Head of caudate nucleus (tissue), 42 donors: ENCODE results near the gene ATXN1.
A peak's percentile ranks its signal among the peaks of the same experiment; 100 is the strongest.
"Not testable (repeated sequence)": the region's sequence is repeated elsewhere in the genome, so short reads cannot be mapped to it uniquely, and the experiment has no call there.

Source experiments
- DNase-seq, 42 donors: peaks; one replicate each; pipeline versions ENCODE4 v3.0.0 to v3.0.0-alpha.2; 2020 to 2021; ENCODE audit warnings: mixed read lengths in 7 of 42
- intact Hi-C: fragments of 100-400 bp; cut with DNase I; formaldehyde crosslinking; loops from one replicate; pipeline ENCODE4 v1.15.0; 2022

The ATXN1 gene

DNA sequence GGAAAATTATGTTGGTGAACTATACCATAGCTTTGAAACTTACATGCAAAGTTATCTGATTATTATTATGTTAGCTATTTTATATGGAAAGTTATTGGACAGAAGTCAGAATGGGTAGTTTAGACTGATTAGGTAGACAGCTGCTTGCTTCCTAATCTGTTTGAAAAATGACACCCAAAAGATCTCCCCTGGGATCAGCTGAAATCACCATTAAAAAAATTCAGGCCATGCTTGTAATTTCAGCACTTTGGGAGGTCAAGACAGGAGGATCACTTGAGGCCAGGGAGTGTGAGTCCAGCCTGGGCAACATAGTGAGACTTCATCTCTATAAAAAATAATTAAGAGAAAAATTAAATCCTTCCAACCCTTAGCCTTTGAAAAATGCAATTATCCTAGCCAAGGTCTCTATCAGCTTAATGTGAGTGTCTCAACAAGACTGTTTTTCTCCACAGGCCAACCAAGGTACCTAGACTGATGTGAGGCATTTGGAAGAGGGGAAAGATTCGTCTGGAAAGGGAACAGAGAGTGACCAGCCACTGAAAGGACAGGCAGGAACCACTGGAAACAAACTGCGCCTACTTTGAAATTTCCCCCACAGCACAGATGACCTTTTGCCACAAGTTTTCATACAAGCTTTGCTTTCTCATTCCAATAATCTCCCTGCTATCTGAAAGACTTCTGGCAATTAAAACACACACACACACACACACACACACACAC lies 290.6 kb downstream of the ATXN1 start:
- peak in 1 of 42 donors; percentile 26 for DNase-seq
- intact Hi-C loops = no loop called here

DNA sequence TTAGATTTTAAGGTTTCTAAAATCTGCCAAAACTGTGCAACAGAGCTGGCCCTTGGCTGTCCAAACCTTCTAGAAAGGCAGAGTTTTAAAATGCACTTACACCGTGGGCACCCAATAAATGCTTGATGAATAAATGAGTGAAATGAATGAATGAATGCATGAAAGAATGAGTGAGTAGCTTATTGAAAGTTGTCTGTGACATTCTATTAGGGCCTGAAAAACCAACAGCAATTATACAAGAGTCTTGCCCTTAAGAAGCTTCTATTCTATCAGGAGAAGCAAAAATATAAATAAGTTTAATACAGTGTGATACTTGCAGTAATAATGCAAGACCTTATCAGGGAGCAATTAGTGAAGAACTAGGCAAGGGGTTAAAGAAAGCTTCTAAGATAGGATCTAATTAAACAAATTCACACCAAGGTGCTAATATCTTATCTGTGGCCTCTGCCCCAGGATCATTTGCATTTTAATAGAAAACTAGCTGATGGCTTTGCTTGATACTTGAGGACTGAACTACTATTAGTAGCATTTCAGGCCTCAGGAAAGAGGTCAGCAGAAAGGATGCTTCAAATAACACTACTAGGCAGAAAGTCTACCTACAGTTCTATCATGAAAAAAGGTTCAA lies 292.2 kb downstream of the ATXN1 start:
- no peak for DNase-seq
- intact Hi-C loops = no loop called here

DNA sequence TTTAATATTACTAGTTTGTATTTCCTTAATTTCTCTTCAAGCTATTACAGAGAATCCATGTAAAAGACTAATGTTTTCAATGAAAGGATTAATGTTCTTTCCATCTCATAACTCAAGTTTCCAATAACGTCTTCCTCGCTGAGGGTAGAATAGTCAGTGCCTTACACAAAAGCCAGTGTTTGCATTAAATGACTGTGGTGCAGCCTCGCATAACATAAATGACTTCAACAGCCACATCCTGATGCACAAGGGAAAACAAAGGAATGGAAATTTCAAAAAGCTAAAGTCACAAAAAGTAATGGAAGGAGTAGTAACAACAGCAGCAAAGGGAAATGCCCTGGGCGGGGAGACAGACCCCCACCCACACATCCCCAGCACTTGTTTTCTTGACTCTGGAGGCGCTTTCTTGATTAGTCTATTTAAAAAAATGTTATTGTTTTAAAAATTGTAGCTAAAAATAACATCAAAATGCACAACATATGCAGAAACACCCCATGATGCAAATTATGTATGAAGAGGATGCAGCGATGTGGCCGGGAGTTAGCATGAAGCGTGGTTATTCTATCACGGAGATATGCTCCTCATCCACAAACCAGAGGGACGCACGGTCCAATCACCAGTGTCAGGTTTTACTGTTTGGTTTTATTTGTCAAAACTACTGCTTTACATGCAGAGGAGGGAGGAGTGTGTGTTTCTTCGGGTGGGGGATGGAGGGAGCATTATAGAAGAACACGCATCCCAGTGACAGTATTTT lies 294.3 kb downstream of the ATXN1 start:
- DNase-seq = peak in 1 of 42 donors; percentile 36
- intact Hi-C loops = no loop called here

DNA sequence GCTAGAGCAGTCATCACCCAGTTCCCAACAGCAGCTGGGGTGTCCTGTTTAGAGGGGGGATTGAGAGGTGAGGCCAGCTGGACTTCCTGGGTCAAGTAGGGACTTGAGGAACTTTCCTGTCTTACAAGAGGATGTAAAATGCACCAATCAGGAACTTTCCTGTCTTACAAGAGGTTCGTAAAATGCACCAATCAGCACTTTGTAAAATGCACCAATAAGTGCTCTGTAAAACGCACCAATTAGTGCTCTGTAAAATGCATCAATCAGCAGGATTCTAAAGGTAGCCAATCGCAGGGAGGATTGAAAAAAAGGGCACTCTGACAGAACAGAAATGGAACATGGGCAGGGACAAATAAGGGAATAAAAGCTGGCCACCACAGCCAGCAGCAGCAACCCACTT lies 297.2 kb downstream of the ATXN1 start:
- peak in 1 of 42 donors; percentile 10 for DNase-seq
- intact Hi-C loops = no loop called here

DNA sequence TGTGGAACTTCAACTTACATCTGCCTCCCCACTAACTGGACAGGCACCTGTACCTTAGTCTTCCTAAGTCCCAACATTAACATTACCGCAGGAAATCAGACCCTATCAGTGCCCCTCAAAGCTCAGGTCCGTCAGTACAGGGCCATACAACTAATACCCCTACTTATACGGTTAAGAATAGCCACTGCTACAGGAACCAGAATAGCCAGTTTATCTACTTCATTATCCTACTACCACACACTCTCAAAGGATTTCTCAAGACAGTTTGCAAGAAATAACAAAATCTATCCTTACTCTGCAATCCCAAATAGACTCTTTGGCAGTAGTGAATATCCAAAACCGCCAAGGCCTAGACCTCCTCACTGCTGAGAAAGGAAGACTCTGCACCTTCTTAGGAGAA lies 298.0 kb downstream of the ATXN1 start:
- intact Hi-C loops, DNase-seq: not testable (repeated sequence)

DNA sequence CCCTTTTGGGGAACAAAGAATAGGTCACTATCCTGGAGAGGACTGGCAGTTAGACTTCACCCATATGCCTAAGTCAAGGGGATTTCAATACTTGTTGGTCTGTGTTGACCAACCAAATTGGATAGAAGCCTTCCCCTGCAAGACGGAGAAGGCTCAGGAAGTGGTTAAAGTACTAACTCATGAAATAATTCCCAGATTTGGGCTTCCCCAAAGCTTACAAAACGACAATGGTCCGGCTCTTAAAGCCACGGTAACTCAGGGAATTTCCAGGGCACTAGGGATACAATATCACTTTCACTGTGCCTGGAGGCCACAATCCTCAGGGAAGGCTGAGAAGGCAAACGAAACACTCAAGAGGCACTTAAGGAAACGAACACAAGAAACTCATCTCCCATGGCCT lies 299.8 kb downstream of the ATXN1 start:
- intact Hi-C loops = no loop called here
- peak in 1 of 42 donors; percentile 9 for DNase-seq

DNA sequence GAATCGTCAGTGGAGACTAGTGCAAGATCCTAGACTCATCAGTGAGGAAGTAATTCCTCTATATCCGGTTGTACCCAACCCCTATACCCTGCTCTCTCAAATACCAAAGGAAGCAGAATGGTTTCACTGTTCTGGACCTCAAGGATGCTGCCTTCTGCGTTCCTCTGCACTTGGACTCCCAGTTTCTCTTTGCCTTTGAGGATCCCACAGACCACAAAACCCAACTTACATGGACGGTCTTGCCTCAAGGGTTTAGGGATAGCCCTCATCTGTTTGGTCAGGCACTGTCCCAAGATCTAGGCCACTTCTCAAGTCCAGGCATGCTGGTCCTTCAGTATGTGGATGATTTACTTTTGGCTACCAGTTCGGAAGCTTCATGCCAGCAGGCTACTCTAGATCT lies 301.8 kb downstream of the ATXN1 start:
- intact Hi-C loops = not testable (repeated sequence)
- peak in 1 of 42 donors; percentile 9 for DNase-seq

DNA sequence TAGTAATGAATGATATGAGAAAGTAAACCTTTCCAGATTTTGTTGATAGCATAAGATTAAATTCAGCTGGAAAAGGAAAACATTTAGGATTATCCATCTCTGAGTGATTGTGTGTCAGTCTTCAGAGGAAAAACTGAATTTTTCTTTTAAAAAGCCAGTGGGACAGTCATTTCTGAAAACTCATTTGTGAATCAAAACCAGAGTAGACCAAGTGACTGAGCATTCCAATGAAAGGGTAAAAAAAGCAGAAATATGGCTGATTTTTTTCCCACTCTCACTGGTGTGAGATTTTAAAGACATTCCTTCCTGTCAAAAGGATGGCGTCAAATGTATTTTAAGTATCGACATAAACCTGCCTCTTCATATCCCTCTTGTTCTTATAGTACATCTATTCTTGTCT lies 308.9 kb downstream of the ATXN1 start:
- intact Hi-C loops = no loop called here

DNA sequence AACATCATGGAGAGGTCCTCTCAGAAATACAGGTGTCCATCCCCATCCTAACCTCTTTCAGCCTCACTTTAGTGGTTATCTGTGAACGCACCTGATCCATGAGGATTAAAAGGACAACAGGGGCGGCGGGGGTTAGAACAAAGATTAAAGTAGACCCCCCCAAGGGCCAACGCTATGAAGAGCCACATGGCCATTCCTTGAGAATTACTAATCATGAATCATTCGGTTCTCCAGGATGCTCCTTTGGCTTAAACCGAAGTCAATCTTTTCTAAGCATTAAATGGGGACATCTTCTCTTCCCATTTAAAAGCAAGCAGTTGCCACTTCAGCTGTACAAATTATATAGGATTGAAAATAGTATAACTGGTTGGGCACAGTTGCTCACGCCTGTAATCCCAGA lies 310.4 kb downstream of the ATXN1 start:
- DNase-seq = no peak
- intact Hi-C loops = no loop called here

More for the DNA sequence above, 308.9 kb downstream of the ATXN1 start:
- no peak for DNase-seq

DNA sequence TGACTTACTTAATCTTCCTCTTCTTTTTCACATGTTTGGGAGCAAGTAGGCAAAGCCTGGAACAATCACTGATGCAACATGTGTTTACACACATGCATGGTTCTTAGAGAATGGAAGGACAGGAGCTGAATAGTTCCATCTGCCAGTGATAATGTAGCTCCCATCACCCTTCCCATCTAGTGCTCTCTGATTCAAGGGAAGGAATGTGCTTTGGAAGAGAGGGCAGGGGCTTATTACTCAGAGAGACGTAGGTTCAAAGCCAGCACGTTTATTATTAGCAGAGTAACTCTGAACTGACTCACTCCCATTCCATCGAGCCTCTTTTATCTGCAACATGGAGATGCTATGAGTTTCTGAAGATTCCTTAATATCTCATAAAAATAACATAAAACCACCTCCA lies 311.0 kb downstream of the ATXN1 start:
- peak in 1 of 42 donors; percentile 21 for DNase-seq
- intact Hi-C loops = no loop called here

DNA sequence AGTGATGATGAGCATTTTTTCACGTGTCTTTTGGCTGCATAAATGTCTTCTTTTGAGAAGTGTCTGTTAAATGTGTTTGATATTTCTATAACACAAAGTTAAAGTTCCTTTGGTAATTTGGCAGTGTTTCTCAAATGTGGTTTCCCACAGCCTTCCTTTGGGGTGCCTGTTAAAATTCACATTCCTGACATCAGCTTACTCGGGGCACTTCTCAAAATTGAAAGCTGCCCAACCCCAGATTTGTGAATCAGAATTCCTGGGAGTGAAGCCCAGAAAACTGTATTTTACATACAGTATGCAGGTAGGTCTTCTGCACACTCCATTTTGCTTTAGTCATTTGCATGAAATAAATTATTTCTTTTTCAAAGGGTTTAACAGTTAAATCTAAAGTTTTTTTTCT lies 315.0 kb downstream of the ATXN1 start:
- intact Hi-C loops = no loop called here
- DNase-seq = no peak

DNA sequence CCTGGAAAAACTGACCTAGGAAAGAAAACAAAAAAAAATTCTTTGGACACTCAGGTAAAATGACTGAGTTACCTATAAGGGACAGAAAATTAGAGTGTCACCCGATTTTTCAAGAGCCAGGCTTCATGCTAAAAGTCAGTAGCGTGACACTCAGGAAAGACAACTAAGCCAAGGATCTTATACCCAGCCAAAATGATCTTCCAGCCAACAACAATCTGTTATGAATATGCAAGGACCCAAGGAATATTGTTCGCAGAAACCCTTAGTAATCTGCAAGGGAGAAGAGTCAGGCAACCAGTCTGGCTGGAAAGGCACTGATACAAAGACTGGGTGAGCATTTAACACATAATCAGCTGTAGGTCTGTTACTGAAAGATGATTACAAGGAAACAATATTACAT lies 319.2 kb downstream of the ATXN1 start:
- DNase-seq = no peak
- intact Hi-C loops = no loop called here

DNA sequence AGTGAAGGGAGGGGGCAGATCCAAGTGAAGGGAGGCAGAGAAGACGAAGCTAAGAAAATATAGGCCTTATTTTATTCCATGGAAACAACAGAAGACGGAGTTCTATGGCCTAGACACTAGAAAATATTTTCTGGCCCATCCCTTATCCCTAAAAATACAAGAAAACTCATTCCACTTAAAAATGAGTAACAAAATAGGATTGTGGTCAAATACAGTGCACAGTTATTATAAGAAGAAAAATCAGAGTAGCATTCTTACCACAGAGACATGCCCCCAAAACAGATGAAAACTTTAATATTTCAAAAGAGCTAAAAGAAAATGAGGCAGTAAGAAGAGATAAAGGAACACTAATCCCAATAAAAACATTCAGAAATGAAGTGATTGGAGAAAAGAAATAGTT lies 320.0 kb downstream of the ATXN1 start:
- no peak for DNase-seq
- intact Hi-C loops = no loop called here

DNA sequence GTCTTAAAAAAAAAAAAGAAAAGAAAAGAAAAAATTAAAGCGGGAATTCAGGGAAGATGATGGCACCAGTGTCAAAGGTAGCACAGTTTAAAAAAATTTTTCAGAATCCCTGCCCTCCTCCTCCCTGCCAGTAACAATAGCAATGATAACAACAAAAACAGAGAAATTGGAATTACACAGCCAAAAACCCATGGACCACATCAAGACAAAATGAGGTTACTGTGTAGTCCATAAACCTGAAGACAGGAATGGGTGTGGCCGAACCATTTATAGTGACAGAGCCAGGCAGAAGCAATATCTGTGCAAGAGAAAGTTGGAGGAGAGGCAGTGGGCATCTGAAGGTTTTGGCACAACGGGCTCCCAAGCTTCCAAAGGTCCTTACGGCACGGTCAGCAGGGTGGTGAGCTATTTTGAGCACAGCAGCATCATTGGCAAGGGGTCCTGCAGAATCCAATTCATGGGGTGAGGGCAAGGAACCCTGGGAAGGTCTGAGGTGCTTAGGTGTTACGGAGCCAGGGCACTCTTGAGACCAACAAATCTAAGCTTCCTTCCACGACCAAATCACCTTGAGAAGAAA lies 320.5 kb downstream of the ATXN1 start:
- no peak for DNase-seq
- intact Hi-C loops = no loop called here

DNA sequence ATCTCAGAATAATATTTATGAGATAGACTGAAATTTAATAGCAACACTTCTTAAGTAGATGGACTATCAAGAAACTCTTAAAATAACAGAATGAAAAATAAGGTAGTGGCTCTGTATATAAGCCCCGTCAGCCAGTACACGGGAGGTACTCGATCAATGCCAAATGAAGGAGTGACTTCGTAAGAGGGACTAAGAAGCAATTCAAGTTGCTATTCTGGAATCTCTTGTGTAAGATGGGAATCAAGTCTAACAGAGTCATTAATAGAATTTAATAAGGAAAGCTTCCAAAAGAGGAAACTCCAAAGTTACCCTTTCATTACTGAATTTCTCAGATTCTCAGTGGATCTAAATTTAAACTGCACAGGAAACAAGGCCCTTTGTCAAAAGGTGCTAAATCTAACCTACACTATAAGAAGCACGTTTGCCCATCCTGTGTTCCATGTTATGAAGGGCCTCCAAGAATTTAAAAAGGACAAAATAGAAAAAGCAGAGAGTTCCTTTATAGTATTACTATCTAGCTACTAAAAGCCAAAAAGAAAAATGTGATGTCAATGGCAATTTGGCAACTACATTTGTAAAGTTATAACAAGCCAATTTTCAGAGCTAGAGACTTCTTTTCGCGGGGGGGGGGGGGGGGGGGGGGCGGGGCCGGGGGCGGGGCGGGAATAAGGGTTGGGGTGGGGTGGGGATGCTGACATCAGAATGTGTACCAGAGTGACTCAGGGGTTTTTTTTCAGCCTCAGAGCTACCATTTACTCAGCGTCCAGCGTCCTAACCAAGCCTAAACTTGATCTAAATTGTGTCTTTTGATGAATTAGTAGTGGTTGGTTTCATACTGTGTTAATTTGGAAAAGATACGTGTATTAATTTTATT lies 322.3 kb downstream of the ATXN1 start:
- no peak for DNase-seq
- intact Hi-C loops = no loop called here

DNA sequence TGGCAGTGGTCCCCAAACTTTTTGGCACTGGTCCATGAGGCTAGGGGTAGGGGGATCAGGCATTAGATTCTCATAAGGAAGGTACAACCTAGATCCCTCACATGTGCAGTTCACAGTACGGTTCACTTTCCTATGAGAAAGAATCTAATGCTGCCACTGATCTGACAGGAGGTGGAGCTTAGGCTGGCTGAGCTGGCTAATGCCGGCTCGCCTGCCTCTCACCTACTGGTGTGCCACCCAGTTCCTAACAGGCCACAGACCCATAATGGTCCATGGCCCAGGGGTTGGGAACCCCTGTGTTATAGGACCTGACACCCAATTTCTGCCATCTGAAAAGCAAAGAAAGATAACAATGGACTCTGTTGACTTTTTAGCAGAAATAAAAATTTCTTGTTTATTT lies 323.3 kb downstream of the ATXN1 start:
- DNase-seq = peak in 2 of 42 donors; percentile 25 to 45
- intact Hi-C loops = no loop called here

DNA sequence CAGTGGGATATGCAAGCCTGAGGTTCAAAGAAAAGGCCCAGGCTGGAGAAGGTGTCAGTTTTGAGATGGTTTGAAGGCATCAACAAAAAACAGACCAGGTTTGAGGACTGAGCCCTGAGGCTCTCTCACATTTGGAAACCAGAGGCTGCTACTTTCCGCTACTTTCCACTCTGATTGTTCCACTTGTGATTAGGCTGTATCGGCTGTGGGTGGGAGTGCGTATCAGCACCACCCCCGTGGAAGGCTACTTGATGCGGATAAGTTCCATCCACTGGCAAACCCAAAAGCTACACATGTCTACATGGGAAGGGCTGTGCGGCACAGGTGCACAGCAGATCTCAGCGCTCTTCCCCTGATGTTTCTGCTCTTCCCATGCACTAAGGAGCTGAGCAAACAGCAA lies 324.2 kb downstream of the ATXN1 start:
- no peak for DNase-seq
- intact Hi-C loops = no loop called here

DNA sequence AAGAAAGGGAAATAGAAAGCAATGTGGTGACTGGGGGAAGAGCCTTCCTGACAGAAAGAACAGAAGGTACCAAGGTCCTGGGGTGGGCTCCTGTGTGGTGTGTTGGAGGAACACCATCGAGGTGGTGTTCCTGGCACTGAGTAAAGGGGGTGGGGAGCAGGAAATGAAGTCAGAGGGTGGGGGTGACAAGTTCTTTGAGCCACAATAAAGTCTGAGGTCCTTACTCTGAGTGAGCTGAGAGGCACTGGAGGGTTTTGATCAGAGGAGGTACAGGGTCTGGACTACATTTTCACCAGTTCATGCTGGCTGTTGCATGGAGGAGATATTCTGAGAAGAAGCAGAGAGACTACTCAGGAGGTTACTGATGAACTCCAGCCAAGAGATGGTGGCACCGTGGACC lies 324.7 kb downstream of the ATXN1 start:
- peak in 1 of 42 donors; percentile 39 for DNase-seq
- intact Hi-C loops = no loop called here

DNA sequence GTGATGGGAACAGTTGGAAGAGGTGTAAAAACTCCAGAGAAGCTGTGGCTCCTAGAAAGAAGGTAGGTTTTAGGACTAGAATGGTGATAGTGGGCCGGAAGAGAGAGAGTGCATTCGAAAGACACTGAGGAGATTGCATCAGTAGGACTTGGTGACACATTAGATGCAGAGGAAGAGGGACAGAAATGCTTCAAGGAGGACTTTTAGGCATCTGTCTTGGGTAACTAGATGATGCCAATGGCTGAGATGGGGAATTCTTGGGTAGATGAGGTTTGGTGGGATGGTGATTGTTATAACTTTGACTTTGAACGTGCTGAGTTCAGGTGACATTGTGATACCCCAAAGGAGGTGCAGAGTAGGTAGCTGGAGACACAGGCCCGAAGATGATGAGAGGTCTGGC lies 326.4 kb downstream of the ATXN1 start:
- intact Hi-C loops = no loop called here
- DNase-seq = no peak
